ENCODE data around the gene CAD.

Gene CAD

DNA sequence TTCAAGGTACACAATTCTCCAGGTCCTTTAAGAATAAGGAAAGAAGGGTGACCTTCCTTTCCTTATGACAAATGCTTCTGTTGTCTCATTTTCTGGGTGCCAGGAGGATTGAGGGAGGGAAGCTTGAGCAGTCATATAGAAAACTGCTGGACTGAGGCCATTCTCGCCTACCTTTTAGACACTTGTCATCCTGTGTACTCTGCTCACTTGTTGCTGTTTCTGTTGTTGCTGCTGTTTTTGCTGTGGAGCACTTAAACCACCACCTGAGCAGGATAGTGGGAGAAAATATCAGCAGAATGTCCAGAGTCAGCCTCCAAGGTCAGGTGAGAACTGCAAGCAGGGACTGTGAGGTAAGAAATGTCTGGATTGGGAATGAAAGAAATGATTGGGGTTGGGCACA, 60.8 kb downstream of the CAD start:
- DNase-seq: no peak

DNA sequence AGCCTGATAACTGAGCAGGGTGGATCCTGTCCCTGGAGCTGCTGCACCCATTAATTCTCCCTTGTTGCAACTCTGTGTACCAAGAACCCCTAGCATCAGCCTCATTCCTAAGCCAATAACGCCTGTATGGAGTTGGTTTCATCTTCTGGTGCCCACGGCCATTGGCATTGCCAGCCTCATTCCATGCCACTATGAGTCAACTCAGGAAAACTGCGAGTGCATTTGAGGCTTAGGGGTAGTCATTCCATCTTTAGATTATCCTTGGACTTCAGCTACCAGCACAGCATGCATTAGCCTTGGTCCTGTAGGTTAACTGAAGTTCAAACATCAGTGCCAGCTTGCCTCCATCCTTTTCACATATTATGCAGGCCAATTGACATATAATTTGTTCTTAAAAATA, 63.7 kb downstream of the CAD start:
- no peak for DNase-seq

DNA sequence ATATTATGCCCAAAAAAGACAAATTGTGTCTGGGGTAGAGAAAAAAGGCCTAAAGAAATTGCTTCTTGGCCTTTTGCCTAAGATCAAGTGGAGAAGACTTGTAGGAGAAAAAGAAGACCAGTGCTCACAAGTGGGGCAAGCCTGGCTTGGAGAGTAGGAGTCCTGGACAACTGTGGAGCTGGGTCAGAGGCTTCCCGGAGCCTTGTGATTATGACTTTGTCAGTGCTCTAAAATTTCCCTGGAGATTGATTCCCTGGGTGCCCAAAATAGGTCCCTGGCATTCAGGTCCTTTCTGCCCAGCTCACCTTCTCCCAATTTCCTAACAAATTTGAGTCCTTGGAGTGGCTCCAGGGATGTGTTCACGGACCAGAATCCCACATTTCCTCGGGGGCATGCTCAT, 64.3 kb downstream of the CAD start:
- DNase-seq: no peak

DNA sequence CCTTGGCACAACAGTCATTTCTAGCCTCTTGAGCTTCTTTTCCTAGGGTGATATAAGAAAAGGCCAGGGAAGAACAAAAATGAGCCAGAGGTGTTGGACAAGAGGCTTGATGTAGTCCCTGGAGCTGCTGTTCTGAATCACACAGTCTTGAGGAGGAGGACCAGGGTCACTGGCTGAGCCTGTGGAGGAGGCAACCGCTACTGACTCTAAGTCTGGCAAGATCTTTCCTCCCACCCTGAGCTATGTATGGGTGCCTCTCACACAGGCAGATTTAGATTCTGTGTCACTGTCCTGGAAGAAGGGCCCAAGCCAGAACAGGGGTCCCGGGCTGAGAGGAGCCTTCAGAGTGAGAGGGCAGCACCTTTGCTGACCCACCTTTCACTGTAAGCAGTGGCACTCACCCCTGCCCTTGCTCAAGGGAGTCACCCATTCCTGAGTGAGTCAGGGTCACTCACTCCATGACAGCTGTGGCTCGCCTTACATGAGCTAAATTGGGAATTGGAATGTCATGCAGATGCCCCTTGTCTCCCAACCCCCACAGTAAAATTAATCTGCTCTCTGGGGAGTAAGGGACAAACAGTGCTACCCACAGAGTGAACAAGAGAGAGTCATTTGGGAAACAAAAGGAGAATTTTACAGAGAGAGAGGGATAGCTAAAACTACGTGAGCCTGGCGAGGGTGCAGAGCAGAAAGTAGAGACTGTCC, 64.8 kb downstream of the CAD start, which contains the start of gene TRIM54:
Gene TRIM54, plus strand, starts transcription at position 575 of the 705 bp plus-strand sequence. CDS start 303 bp downstream, outside the sequence.
- no peak for DNase-seq

DNA sequence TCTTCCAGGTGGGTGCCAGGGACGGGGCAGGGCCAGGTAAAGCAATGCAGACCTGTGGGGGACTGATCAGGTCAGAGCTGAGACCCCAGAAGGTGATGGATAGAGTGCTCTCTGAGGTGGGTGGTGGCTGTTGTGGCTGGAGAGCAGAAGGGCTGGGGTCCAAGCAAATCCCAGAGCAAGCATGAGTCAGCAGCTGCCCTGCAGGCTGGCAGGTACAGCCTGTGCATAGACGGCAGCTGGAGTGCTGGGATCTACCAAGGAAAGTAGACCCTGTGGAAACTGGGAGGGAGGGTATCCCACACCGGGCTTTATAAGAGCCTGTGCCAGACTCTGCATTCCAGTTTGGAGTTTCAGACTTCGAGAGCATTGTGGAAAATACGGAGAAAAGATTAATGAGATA, 65.7 kb downstream of the CAD start:
- DNase-seq: no peak

DNA sequence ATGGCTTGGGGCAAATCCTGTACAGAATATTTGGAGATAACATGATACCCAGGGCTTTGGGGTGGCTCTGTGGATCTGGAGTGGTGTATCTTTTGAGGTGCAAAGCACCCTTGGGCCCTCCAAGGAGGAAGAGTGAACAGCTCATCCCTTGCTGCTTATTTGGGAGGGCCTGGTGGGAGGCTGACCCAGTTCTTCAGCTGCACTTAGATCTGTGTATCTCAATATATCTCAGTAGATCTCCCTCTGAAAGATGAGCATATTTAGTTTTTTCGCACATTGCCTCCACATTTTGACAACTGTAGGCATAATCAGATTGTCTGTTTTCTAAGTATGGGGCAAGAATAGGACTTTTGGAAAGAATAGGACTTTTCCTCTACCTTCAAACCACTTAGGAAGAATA, 67.8 kb downstream of the CAD start:
- peak in 3 of 56 donors; percentile 11 to 27 (median 15) for DNase-seq

DNA sequence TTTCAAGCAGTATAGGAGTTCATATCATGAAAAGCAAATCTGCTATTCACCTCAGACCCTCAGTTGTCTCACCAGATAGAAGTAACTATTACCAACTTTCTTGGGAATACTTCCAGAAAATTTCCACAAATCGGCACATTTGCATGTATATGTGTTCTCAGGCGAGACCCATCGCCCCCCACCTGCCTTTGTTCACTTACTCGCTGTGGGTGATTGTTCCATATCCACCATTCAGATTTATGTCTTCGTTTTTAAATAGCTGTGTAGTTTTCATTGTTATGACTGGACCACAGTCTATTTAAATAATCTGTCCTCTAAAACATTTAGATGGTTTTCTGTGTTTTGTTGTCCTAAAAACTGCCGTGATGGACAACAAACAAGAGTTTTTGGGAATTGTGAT, 68.3 kb downstream of the CAD start:
- DNase-seq: no peak

DNA sequence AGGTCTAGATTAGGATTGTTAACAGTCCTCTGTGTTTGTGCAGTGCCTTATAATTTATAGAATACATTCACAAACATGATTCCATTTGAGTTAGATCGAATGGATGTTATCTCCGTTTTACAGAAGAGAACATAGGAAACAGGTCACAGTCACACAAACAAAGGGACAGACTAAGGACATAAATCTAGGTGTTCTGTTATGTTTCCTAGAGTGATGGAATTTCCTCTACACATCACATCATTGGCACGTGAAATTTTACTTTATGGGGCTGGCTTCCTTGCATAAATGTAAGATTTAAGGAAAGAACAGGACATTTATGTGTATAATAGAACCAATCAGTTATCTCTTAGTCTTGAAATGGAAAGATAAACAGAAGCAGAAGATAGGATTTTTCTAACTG, 71.4 kb downstream of the CAD start:
- DNase-seq: no peak

DNA sequence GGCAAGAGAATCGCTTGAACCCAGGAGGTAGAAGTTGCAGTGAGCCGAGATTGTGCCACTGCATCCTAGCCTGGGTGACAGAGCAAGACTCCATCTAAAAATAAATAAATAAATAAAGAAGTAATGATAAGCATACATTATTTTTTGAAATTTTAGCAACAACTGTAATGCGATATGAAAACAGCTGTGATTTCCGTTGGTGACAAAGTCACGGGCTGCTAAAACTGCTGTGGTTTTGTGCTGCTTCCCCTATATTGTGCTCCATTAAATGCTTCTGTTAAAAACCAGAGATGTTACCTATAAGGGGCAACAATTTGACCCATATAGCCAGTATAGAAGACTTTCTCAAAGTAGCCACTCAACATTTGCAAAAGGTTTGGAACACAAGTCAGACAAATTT, 73.4 kb downstream of the CAD start:
- no peak for DNase-seq

DNA sequence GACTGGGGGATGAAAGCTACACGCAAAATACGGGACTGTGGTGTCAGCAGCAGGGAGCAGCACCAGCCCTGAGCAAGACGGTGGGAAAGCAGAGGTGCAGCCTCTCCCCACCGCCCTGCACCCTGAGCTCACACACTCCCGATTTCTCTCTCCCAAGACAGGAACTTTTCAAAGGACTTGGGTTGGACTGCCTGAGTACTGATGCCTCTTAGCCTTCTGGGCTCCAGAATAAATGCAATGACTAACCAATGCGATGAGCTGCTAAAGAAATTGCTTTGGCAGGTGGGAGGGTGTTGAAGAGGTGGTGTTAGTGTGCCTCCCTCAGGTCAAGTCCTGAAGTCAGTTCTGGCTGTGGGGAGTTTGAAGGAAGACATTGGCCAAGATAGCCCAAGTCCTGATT, 74.7 kb downstream of the CAD start:
- no peak for DNase-seq
